Vagina (tissue), 2 donors: ENCODE measurements around the gene AXIN1. TPM values are rescaled to one million over a fixed set of nuclear protein-coding genes. Genes with fewer than 3 reads are reported as not detected.
"Not testable (repeated sequence)": the region's sequence is repeated elsewhere in the genome, so short reads cannot be mapped to it uniquely, and the experiment has no call there.

Experiments used
- DNase-seq, 2 donors: peaks; one replicate each; pipeline ENCODE4 v3.0.0-alpha.2; 2017; ENCODE audit errors: extremely low spot score in 2 of 2
- H3K27ac ChIP-seq: fragments of 200-600 bp; sonication (generic); one replicate; pipeline ENCODE4 v1.5.1; 2019
- H3K27me3 ChIP-seq: fragments of 200-600 bp; sonication (generic); one replicate; pipeline ENCODE4 v1.5.1; 2019
- H3K36me3 ChIP-seq, 2 donors: fragments of 200-600 bp; sonication (generic); one replicate each; pipeline ENCODE4 v1.5.1; 2017 to 2019
- H3K4me1 ChIP-seq: fragments of 200-600 bp; sonication (generic); one replicate; pipeline ENCODE4 v1.5.1; 2019
- H3K4me3 ChIP-seq, 2 donors: fragments of 200-600 bp; sonication (generic); 1 replicate in 1 of 2; 2 replicates in 1 of 2; pipeline ENCODE4 v1.5.1; 2016 to 2019
- H3K9me3 ChIP-seq: fragments of 200-600 bp; sonication (generic); one replicate; pipeline ENCODE4 v1.5.1; 2019
- POLR2A ChIP-seq, 2 donors: fragments of 450-650 bp; IDR thresholded peaks; one replicate each; pipeline ENCODE4 v1.6.1; 2017; ENCODE audit warnings: antibody characterized with exemption in 2 of 2, mild to moderate bottlenecking in 2 of 2, moderate library complexity in 2 of 2
- POLR2AphosphoS5 ChIP-seq, 2 donors: sonication (generic); formaldehyde crosslinking; IDR thresholded peaks; one replicate each; pipeline ENCODE4 v1.9.0; 2017; ENCODE audit warnings: antibody characterized with exemption in 2 of 2, mild to moderate bottlenecking in 2 of 2, low read depth in 1 of 2; ENCODE audit not compliant: insufficient read depth in 1 of 2
- intact Hi-C: fragments of 100-400 bp; cut with DNase I; formaldehyde crosslinking; loops from one replicate; pipeline ENCODE4 v1.15.1; 2023
- total RNA-seq: library from RNA; depleted of rRNA; stranded (reverse); fragments of >200 nt; gene quantifications from one replicate; pipeline ENCODE4 v1.2.3, GENCODE V29; 2016
- TF ChIP-seq, protein P1 (sequence below), 3 experiments: fragments of 450-650 bp in 2 of 3; fragments of 200-600 bp in 1 of 3; sonication (generic) in 1 of 3; IDR thresholded peaks; one replicate each; pipeline ENCODE4 v1.5.1; 2017 to 2019; ENCODE audit warnings: antibody characterized with exemption in 3 of 3, mild to moderate bottlenecking in 2 of 3, moderate library complexity in 2 of 3

The AXIN1 gene
- total RNA-seq, 1 donor from 2014 or later, result 16.9 TPM

- H3K36me3 ChIP-seq, result peaks cover 0 to 23% of the 10 kb centered on the region in 2 donors
- no peak overlapping the region for H3K27ac ChIP-seq
- H3K4me3 ChIP-seq, result no peak overlapping the region
- no peaks in the 10 kb centered on the region for H3K27me3 ChIP-seq
- TF ChIP-seq POLR2A (IDR thresholded peaks at IDR 0.05), result no peak
- no peak for TF ChIP-seq POLR2AphosphoS5 (IDR thresholded peaks at IDR 0.05; ENCODE audit: insufficient read depth in 1 of 2, low read depth in 1 of 2)
- TF ChIP-seq, protein P1, sequence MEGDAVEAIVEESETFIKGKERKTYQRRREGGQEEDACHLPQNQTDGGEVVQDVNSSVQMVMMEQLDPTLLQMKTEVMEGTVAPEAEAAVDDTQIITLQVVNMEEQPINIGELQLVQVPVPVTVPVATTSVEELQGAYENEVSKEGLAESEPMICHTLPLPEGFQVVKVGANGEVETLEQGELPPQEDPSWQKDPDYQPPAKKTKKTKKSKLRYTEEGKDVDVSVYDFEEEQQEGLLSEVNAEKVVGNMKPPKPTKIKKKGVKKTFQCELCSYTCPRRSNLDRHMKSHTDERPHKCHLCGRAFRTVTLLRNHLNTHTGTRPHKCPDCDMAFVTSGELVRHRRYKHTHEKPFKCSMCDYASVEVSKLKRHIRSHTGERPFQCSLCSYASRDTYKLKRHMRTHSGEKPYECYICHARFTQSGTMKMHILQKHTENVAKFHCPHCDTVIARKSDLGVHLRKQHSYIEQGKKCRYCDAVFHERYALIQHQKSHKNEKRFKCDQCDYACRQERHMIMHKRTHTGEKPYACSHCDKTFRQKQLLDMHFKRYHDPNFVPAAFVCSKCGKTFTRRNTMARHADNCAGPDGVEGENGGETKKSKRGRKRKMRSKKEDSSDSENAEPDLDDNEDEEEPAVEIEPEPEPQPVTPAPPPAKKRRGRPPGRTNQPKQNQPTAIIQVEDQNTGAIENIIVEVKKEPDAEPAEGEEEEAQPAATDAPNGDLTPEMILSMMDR (IDR thresholded peaks at IDR 0.05), result no peak
- intact Hi-C loops, result no loop called here
- no peak for DNase-seq
- no peaks in the 10 kb centered on the region for H3K9me3 ChIP-seq
- no peaks in the 10 kb centered on the region for H3K4me1 ChIP-seq
Observed at GRCh38 chr16:363766-364490, 11.4 kb upstream of the AXIN1 start.

- intact Hi-C loops, result no loop called here
- TF ChIP-seq, protein P1 (IDR thresholded peaks at IDR 0.05), result no peak
- TF ChIP-seq POLR2A (IDR thresholded peaks at IDR 0.05), result no peak
- no peak for TF ChIP-seq POLR2AphosphoS5 (IDR thresholded peaks at IDR 0.05; ENCODE audit: insufficient read depth in 1 of 2, low read depth in 1 of 2)
- no peaks in the 10 kb centered on the region for H3K27me3 ChIP-seq
- H3K4me3 ChIP-seq, result no peak overlapping the region
- no peak overlapping the region for H3K27ac ChIP-seq
- no peaks in the 10 kb centered on the region for H3K9me3 ChIP-seq
- no peak for DNase-seq
- no peaks in the 10 kb centered on the region for H3K4me1 ChIP-seq
- peaks cover 0 to 20% of the 10 kb centered on the region in 2 donors for H3K36me3 ChIP-seq
Observed at GRCh38 chr16:363110-363765, 10.7 kb upstream of the AXIN1 start.

DNA sequence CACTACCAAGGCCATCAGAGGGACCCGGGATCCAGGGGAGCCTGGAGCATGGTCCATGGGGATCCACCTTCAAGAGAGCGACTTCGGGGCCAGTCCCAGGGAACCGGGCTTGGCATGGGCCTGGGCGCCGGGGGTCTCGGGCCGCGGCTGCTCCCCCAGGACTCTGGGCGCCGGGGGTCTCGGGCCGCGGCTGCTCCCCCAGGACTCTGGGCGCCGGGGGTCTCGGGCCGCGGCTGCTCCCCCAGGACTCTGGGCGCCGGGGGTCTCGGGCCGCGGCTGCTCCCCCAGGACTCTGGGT lies 10.1 kb upstream of the AXIN1 start:
- H3K27me3 ChIP-seq, H3K4me3 ChIP-seq, DNase-seq, H3K4me1 ChIP-seq, H3K9me3 ChIP-seq, H3K27ac ChIP-seq, intact Hi-C loops: not testable (repeated sequence)
- peaks cover 0 to 14% of the 10 kb centered on the region in 2 donors for H3K36me3 ChIP-seq

DNA sequence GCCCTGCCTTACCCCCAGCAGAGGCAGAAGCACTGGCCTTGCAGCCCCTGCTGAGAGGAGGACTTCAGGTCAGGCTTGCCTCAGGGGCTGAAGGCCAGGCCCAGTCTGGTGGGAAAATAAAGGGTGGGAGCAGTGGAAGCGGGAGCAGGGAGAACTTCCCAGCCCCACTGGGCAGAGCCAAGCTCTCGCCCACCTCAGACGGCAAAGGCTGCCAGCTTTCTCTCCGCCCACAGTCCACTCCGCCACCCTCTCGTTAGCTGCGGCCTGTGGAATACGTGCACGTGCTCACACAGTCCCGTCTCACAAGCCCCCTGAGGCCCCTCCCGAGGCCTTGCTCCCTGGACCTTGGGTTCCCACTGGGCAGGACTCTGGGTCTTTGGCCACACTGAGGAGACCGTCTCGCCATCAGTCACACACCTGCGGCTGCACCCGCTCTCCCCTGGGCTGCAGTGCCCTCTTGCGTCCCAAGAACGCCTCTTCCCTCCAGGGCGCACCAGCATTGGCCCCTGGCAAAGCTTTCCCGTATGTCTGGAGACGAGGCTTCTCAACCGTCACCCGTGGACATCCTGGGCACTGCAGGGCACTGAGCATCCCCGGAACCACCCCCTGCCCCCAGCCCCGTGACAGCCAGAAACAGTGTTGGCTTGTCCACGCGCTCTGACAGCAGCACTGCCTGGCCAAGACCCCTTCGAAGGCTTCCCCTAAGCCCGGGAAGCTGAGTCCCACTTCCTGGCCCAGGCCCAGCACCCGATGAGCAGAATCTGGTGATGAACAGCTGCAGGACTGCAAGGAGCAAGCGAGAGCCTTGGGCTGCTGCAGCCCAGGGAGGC lies 9.6 kb upstream of the AXIN1 start:
- Histone ChIP-seq H3K4me3 (no peak overlapping the region), H3K27me3 (no peaks in the 10 kb centered on the region), H3K4me1 (no peaks in the 10 kb centered on the region), H3K27ac (no peak overlapping the region), H3K9me3 (no peaks in the 10 kb centered on the region), H3K36me3 (peaks cover 0 to 9% of the 10 kb centered on the region in 2 donors)
- intact Hi-C loops, result no loop called here
- DNase-seq, result no peak
- TF ChIP-seq POLR2AphosphoS5 (IDR thresholded peaks at IDR 0.05; ENCODE audit: insufficient read depth in 1 of 2, low read depth in 1 of 2), result no peak
- TF ChIP-seq, protein P1 (IDR thresholded peaks at IDR 0.05), result peak in 1 of 3 experiments; percentile 50
- no peak for TF ChIP-seq POLR2A (IDR thresholded peaks at IDR 0.05)

GRCh38 chr16:361341-361871 lies 8.9 kb upstream of the AXIN1 start:
- H3K27me3 ChIP-seq, result no peaks in the 10 kb centered on the region
- DNase-seq, result no peak
- no peaks in the 10 kb centered on the region for H3K9me3 ChIP-seq
- no peaks in the 10 kb centered on the region for H3K4me1 ChIP-seq
- no peak overlapping the region for H3K27ac ChIP-seq
- intact Hi-C loops, result no loop called here
- no peak overlapping the region for H3K4me3 ChIP-seq
- no peak for TF ChIP-seq POLR2AphosphoS5 (IDR thresholded peaks at IDR 0.05; ENCODE audit: insufficient read depth in 1 of 2, low read depth in 1 of 2)
- TF ChIP-seq, protein P1 (IDR thresholded peaks at IDR 0.05), result no peak
- no peak for TF ChIP-seq POLR2A (IDR thresholded peaks at IDR 0.05)
- peaks cover 0 to 2% of the 10 kb centered on the region in 2 donors for H3K36me3 ChIP-seq
